Endodermal cell (in vitro differentiated cells): Measurements from ENCODE around the gene ZBTB40. TPM values are rescaled to one million over a fixed set of nuclear protein-coding genes. Genes with fewer than 3 reads are reported as not detected.

ENCODE experiments used
- DNase-seq: peaks from one replicate; pipeline ENCODE4 v3.0.0-alpha.2; 2017
- H3K27ac ChIP-seq: 2 replicates; pipeline ENCODE4 v1.5.1; 2013; ENCODE audit warnings: mild to moderate bottlenecking, low read depth, low read length, moderate library complexity
- H3K27me3 ChIP-seq: 2 replicates; pipeline ENCODE4 v1.6.1; 2013; ENCODE audit warnings: mild to moderate bottlenecking, low read length, moderate library complexity; ENCODE audit not compliant: insufficient read depth, control insufficient read depth, poor library complexity, severe bottlenecking
- H3K36me3 ChIP-seq: 2 replicates; pipeline ENCODE4 v1.7.0; 2013; ENCODE audit warnings: mild to moderate bottlenecking, low read length, moderate library complexity; ENCODE audit not compliant: control insufficient read depth, insufficient read depth
- H3K4me1 ChIP-seq: one replicate; pipeline ENCODE4 v1.7.0; 2013; ENCODE audit warnings: low read length; ENCODE audit not compliant: control insufficient read depth, insufficient read depth
- H3K4me3 ChIP-seq: 2 replicates; pipeline ENCODE4 v1.5.1; 2013; ENCODE audit warnings: mild to moderate bottlenecking, low read length, moderate library complexity
- H3K9ac ChIP-seq: 2 replicates; pipeline ENCODE4 v1.6.1; 2013; ENCODE audit warnings: mild to moderate bottlenecking, low read length, moderate library complexity; ENCODE audit not compliant: poor library complexity, severe bottlenecking; ENCODE audit errors: extremely low read depth
- H3K9me3 ChIP-seq: 2 replicates; pipeline ENCODE4 v1.6.1; 2013; ENCODE audit warnings: mild to moderate bottlenecking, low read length, moderate library complexity; ENCODE audit not compliant: control insufficient read depth
- H3K27ac Mint-ChIP-seq: 2 replicates; pipeline ENCODE4 v1.8.0; 2020; ENCODE audit warnings: mixed read lengths
- H3K27me3 Mint-ChIP-seq: 2 replicates; pipeline ENCODE4 v1.8.0; 2021; ENCODE audit warnings: mild to moderate bottlenecking, mixed read lengths; ENCODE audit not compliant: insufficient read depth
- H3K36me3 Mint-ChIP-seq: 2 replicates; pipeline ENCODE4 v1.8.0; 2020; ENCODE audit warnings: low read depth, mixed read lengths
- H3K4me1 Mint-ChIP-seq: 2 replicates; pipeline ENCODE4 v1.8.0; 2020; ENCODE audit warnings: mixed read lengths
- H3K4me3 Mint-ChIP-seq: 2 replicates; pipeline ENCODE4 v1.8.0; 2020; ENCODE audit warnings: mild to moderate bottlenecking, moderate library complexity, mixed read lengths
- H3K9me3 Mint-ChIP-seq: 2 replicates; pipeline ENCODE4 v1.8.0; 2020; ENCODE audit warnings: mild to moderate bottlenecking, mixed read lengths
- WGBS, 2 experiments: methylation state at CpG; one replicate each; pipeline versions ENCODE4 v1.1.5 to v1.1.7; 2013; ENCODE audit warnings: missing lambda C conversion rate in 2 of 2, mixed read lengths in 1 of 2; ENCODE audit not compliant: insufficient coverage in 1 of 2, insufficient read length in 1 of 2; 5-methylcytosine and 5-hydroxymethylcytosine counted together
- total RNA-seq, 2 donors: library from RNA; stranded (reverse); fragmentation: NEBNext Ultra II Directional in 1 of 2; extraction: Animal tissue kit (Norgen Biotek cat#: 25700) in 1 of 2; gene quantifications; 2 replicates in 1 of 2; 3 replicates in 1 of 2; pipeline ENCODE4 v1.2.1, GENCODE V29; 2021
- TF ChIP-seq, protein P1 (sequence below): fragments of 200-600 bp; sonication (generic); conservative IDR thresholded peaks from 2 replicates; pipeline ENCODE4 v1.5.0; 2021; ENCODE audit warnings: antibody characterized with exemption, mild to moderate bottlenecking

The ZBTB40 gene
- total RNA-seq, 2 donors from 2014 or later: 18.5 to 29.7 TPM

DNA sequence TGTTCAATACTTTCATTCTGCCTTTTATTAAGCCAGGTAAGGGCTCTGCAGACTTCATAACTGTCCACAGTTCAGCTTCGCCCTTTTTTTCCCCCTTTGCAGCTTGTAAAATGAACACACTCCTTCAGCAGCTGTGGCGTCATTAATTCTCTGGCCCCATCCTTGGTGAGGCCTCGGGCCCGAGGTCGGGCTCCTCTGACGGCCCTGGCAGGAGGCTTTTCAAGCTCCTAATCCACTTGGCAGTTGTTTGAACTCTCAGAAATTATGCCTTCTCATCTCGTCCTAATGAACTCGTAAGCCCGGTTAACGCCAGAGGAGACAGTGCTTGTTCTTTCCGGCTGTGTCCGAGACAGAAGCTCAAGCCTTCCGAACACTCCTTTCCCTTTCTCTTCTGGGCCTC lies 93.5 kb downstream of the ZBTB40 start:
- H3K36me3 Mint-ChIP-seq: no peaks in the 10 kb centered on the region
- no peaks in the 10 kb centered on the region for H3K4me1 ChIP-seq
- H3K36me3 ChIP-seq: no peaks in the 10 kb centered on the region
- no peak overlapping the region for H3K27ac ChIP-seq
- H3K4me3 Mint-ChIP-seq: no peak overlapping the region
- H3K9ac ChIP-seq: no peak overlapping the region
- no peak overlapping the region for H3K4me3 ChIP-seq
- 84 to 87% methylated on average over 13 of the region's 13 CpGs for WGBS, 2 experiments
- H3K27ac Mint-ChIP-seq: no peak overlapping the region
- TF ChIP-seq, protein P1, sequence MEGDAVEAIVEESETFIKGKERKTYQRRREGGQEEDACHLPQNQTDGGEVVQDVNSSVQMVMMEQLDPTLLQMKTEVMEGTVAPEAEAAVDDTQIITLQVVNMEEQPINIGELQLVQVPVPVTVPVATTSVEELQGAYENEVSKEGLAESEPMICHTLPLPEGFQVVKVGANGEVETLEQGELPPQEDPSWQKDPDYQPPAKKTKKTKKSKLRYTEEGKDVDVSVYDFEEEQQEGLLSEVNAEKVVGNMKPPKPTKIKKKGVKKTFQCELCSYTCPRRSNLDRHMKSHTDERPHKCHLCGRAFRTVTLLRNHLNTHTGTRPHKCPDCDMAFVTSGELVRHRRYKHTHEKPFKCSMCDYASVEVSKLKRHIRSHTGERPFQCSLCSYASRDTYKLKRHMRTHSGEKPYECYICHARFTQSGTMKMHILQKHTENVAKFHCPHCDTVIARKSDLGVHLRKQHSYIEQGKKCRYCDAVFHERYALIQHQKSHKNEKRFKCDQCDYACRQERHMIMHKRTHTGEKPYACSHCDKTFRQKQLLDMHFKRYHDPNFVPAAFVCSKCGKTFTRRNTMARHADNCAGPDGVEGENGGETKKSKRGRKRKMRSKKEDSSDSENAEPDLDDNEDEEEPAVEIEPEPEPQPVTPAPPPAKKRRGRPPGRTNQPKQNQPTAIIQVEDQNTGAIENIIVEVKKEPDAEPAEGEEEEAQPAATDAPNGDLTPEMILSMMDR: no peak
- H3K9me3 ChIP-seq: no peaks in the 10 kb centered on the region
- DNase-seq: no peak
- peaks cover 14% of the 10 kb centered on the region for H3K27me3 Mint-ChIP-seq
- no peaks in the 10 kb centered on the region for H3K4me1 Mint-ChIP-seq
- H3K27me3 ChIP-seq: peaks cover 21% of the 10 kb centered on the region
- no peaks in the 10 kb centered on the region for H3K9me3 Mint-ChIP-seq

DNA sequence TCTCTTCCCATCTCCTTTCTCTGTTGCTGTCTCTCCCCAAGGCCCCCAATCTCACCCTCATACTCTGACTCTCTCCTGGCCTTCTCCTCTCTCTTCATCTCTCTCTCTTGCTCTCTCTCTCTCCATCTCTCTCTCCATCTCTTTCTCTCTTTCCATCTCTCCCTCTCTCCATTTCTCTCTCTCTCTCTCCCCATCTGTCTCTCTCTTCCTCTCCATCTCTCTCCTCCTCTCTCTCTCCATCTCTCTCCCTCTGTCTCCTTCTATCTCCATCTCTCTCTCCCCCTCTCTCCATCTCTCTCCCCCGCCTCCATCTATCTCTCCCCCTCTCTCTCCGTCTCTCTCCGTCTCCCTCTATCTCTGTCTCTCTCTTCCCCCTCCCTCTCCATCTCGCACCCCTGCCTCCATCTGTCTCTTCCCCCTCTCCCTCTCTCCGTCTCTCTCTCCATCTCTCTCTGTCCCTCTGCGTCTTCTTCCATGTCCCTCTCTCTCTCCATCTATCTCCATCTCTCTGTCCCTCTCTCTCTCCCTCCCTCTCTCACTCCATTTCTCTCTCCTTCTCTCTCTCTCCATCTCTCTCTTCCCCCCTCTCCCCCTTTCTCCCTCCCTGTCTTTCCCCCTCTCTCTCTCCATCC lies 95.7 kb downstream of the ZBTB40 start:
- no peaks in the 10 kb centered on the region for H3K4me1 Mint-ChIP-seq
- peaks cover 21% of the 10 kb centered on the region for H3K27me3 ChIP-seq

DNA sequence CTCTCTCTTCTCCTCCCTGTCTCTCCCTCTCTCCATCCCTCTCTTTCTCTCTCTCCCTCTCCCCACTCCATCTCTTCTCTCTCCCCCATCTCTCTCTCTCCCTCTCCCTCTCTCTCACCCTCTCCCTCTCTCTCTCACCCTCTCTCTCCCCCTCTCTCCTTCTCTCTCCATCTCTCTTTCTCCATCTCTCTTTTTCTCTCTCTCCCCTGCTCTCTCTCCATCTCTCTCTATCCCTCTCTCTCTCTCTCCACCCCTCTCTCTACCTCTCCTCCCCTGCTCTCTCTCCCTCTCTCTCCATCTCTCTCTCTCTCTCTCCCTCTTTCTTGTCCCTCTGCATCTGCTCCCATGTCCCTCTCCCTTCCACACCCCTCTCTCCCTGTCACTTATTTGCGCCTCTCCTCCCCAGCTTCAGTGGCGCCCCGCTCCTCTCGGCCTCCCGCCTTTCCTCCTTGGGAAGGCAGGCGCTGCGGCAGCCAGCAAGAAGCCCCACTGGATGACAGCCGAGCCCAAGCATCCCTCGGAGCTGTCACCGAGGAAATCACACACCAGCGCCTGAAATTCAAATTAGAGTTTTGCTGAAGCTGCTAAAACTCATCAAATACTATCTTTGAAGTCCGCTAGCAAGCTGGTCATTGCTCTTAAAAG lies 96.3 kb downstream of the ZBTB40 start:
- Histone ChIP-seq H3K9me3 (no peaks in the 10 kb centered on the region), H3K9ac (no peak overlapping the region), H3K4me1 (no peaks in the 10 kb centered on the region), H3K27me3 (peaks cover 21% of the 10 kb centered on the region), H3K36me3 (no peaks in the 10 kb centered on the region), H3K27ac (no peak overlapping the region), H3K4me3 (no peak overlapping the region)
- H3K36me3 Mint-ChIP-seq: no peaks in the 10 kb centered on the region
- no peak for DNase-seq
- H3K4me1 Mint-ChIP-seq: no peaks in the 10 kb centered on the region
- WGBS, 2 experiments: 62 to 77% methylated on average over 11 to 12 of the region's 12 CpGs
- H3K27ac Mint-ChIP-seq: no peak overlapping the region
- H3K9me3 Mint-ChIP-seq: no peaks in the 10 kb centered on the region
- TF ChIP-seq, protein P1: no peak
- H3K27me3 Mint-ChIP-seq: peaks cover 14% of the 10 kb centered on the region
- no peak overlapping the region for H3K4me3 Mint-ChIP-seq

More for the DNA sequence above, 95.7 kb downstream of the ZBTB40 start:
- peaks cover 14% of the 10 kb centered on the region for H3K27me3 Mint-ChIP-seq
- H3K27ac Mint-ChIP-seq: no peak overlapping the region
- no peaks in the 10 kb centered on the region for H3K9me3 Mint-ChIP-seq
- no peak overlapping the region for H3K4me3 Mint-ChIP-seq
- H3K4me1 ChIP-seq: no peaks in the 10 kb centered on the region
- no peaks in the 10 kb centered on the region for H3K9me3 ChIP-seq
- no peaks in the 10 kb centered on the region for H3K36me3 Mint-ChIP-seq
- H3K36me3 ChIP-seq: no peaks in the 10 kb centered on the region
- H3K9ac ChIP-seq: no peak overlapping the region
- DNase-seq: no peak
- TF ChIP-seq, protein P1: no peak
- H3K4me3 ChIP-seq: no peak overlapping the region
- no peak overlapping the region for H3K27ac ChIP-seq
- 86% methylated on average over 5 to 6 of the region's 6 CpGs for WGBS, 2 experiments
